ENCODE results near the gene RAB5B.
A peak's percentile ranks its signal among the peaks of the same experiment; 100 is the strongest.
"Not testable (repeated sequence)": the region's sequence is repeated elsewhere in the genome, so short reads cannot be mapped to it uniquely, and the experiment has no call there.

Gene RAB5B

GRCh38 chr12:56011509-56012090, 37.7 kb downstream of the RAB5B start:
- DNase-seq (ENCODE audit: extremely low read depth in 1 of 2, low read depth in 1 of 2) = no peak

GRCh38 chr12:56013482-56013881, 39.6 kb downstream of the RAB5B start:
- no peak for DNase-seq (ENCODE audit: extremely low read depth in 1 of 2, low read depth in 1 of 2)

- DNase-seq (ENCODE audit: extremely low read depth in 1 of 2, low read depth in 1 of 2) = no peak
These were observed 40.3 kb downstream of the RAB5B start for GRCh38 chr12:56014205-56014604.

GRCh38 chr12:56017181-56017580, 43.3 kb downstream of the RAB5B start:
- no peak for DNase-seq (ENCODE audit: extremely low read depth in 1 of 2, low read depth in 1 of 2)

- no peak for DNase-seq (ENCODE audit: extremely low read depth in 1 of 2, low read depth in 1 of 2)
These were observed 44.5 kb downstream of the RAB5B start for GRCh38 chr12:56018356-56018755.

- DNase-seq (ENCODE audit: extremely low read depth in 1 of 2, low read depth in 1 of 2) = no peak
These were observed 46.7 kb downstream of the RAB5B start, which contains the start of gene IKZF4 for GRCh38 chr12:56020423-56021184. TSS of gene IKZF4 (plus strand) at chr12:56021043. CDS start at chr12:56021494, 451 bp downstream.

- DNase-seq (ENCODE audit: extremely low read depth in 1 of 2, low read depth in 1 of 2) = no peak
These were observed 48.1 kb downstream of the RAB5B start for GRCh38 chr12:56021889-56022497.

- DNase-seq (ENCODE audit: extremely low read depth in 1 of 2, low read depth in 1 of 2) = no peak
These were observed 54.8 kb downstream of the RAB5B start for GRCh38 chr12:56028511-56029165.

GRCh38 chr12:56029166-56029519, 55.3 kb downstream of the RAB5B start:
- DNase-seq (ENCODE audit: extremely low read depth in 1 of 2, low read depth in 1 of 2) = no peak

GRCh38 chr12:56029666-56030293, 55.9 kb downstream of the RAB5B start:
- DNase-seq (ENCODE audit: extremely low read depth in 1 of 2, low read depth in 1 of 2) = no peak

GRCh38 chr12:56031987-56032386, 58.1 kb downstream of the RAB5B start:
- DNase-seq (ENCODE audit: extremely low read depth in 1 of 2, low read depth in 1 of 2) = no peak

GRCh38 chr12:56034586-56035332, 60.9 kb downstream of the RAB5B start:
- peak in 1 of 2 donors; percentile 32 for DNase-seq (ENCODE audit: extremely low read depth in 1 of 2, low read depth in 1 of 2)

- DNase-seq (ENCODE audit: extremely low read depth in 1 of 2, low read depth in 1 of 2) = no peak
These were observed 63.3 kb downstream of the RAB5B start for GRCh38 chr12:56037161-56037560.

- no peak for DNase-seq (ENCODE audit: extremely low read depth in 1 of 2, low read depth in 1 of 2)
These were observed 64.3 kb downstream of the RAB5B start for GRCh38 chr12:56038022-56038655.

- DNase-seq (ENCODE audit: extremely low read depth in 1 of 2, low read depth in 1 of 2) = peak in 1 of 2 donors; percentile 25
These were observed 66.3 kb downstream of the RAB5B start for GRCh38 chr12:56040151-56040550.

- DNase-seq (ENCODE audit: extremely low read depth in 1 of 2, low read depth in 1 of 2) = no peak
These were observed 67.2 kb downstream of the RAB5B start for GRCh38 chr12:56040963-56041551.

GRCh38 chr12:56041552-56042429, 67.9 kb downstream of the RAB5B start, which contains the start of gene RPS26:
TSS of gene RPS26 (plus strand) at chr12:56041918. CDS start at chr12:56042167, 249 bp downstream.
- DNase-seq (ENCODE audit: extremely low read depth in 1 of 2, low read depth in 1 of 2) = peak; percentile 84 to 92

GRCh38 chr12:56042430-56042813, 68.5 kb downstream of the RAB5B start:
- DNase-seq (ENCODE audit: extremely low read depth in 1 of 2, low read depth in 1 of 2) = not testable (repeated sequence)

Measured in stimulated activated CD8-positive, alpha-beta memory T cell treated with anti-CD3 and anti-CD28 coated beads, Interleukin-7, amount 100 ng/mL, for 48 hours (primary cell).